ENCODE results near the gene SAFB.

- no peak for TF ChIP-seq CTCF (IDR thresholded peaks at IDR 0.05)
- no peak for TF ChIP-seq POLR2A (IDR thresholded peaks at IDR 0.05)
Measured at GRCh38 chr19:5665781-5666513, 43.1 kb downstream of the SAFB start.
